Measurements from ENCODE around the gene RPL36A. TPM values are rescaled to one million over a fixed set of nuclear protein-coding genes. Genes with fewer than 3 reads are reported as not detected.

RPL36A gene
- total RNA-seq, 1 donor from 2014 or later = 185 TPM

DNA sequence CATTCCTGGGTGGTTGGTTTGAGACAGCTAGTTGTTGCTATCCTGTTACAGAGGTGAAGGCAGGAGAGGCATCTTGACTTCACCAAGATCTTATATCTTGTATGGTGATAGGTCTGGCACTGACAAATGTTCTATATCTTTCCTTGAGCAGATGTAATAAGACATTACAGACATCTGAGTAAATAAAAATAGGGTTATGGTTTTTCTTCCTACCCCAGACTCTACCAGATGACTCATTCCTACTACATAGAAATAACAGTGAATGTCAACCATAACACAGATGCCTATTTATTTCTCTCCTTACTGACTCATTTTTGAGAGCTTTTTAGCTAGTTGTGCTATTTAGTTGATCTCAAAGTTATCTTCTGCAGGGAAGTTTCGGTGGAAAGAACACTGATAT is 39.1 kb downstream of the RPL36A start:
- Histone ChIP-seq H2AFZ (ENCODE audit: low read depth, low read length) (no peak overlapping the region), H3K4me2 (ENCODE audit: low read length) (peak overlapping the region; percentile 78), H3K9me3 (ENCODE audit: insufficient read depth, low read depth, low read length) (no peaks in the 10 kb centered on the region), H3K9ac (ENCODE audit: low read length) (peak overlapping the region; percentile 46), H3K4me1 (ENCODE audit: insufficient read depth, low read length) (peaks cover 12% of the 10 kb centered on the region), H3K27me3 (ENCODE audit: insufficient read depth, low read length) (no peaks in the 10 kb centered on the region), H3K4me3 (ENCODE audit: insufficient read depth, low read depth, low read length) (no peak overlapping the region), H3K36me3 (ENCODE audit: insufficient read depth, low read length) (no peaks in the 10 kb centered on the region), H4K20me1 (ENCODE audit: insufficient read depth, low read length) (no peaks in the 10 kb centered on the region), H3K79me2 (ENCODE audit: insufficient read depth, low read length) (no peaks in the 10 kb centered on the region), H3K27ac (ENCODE audit: low read depth, low read length) (peak overlapping the region; percentile 80)
- H3K27ac Mint-ChIP-seq (ENCODE audit: unreplicated experiment) = peak overlapping the region; percentile 38
- peak; percentile 98 for FAIRE-seq
- peaks cover 11% of the 10 kb centered on the region for H3K4me1 Mint-ChIP-seq (ENCODE audit: low read depth, unreplicated experiment)
- H3K36me3 Mint-ChIP-seq (ENCODE audit: low read depth, unreplicated experiment) = peaks cover 7% of the 10 kb centered on the region
- no peaks in the 10 kb centered on the region for H3K27me3 Mint-ChIP-seq (ENCODE audit: low read depth, unreplicated experiment)
- DNase-seq (ENCODE audit: low read depth) = peak; percentile 60
- TF ChIP-seq CTCF (IDR thresholded peaks at IDR 0.05; ENCODE audit: insufficient read depth, low read depth, low read length) (no peak), EZH2 (IDR thresholded peaks at IDR 0.05; ENCODE audit: insufficient read depth, low read length) (no peak)
- H3K4me3 Mint-ChIP-seq (ENCODE audit: unreplicated experiment) = peak overlapping the region; percentile 67
- H3K9me3 Mint-ChIP-seq (ENCODE audit: unreplicated experiment) = no peaks in the 10 kb centered on the region

- TF ChIP-seq EZH2 (IDR thresholded peaks at IDR 0.05; ENCODE audit: insufficient read depth, low read length) (no peak), CTCF (IDR thresholded peaks at IDR 0.05; ENCODE audit: insufficient read depth, low read depth, low read length) (no peak)
- DNase-seq (ENCODE audit: low read depth) (peak; percentile 55), FAIRE-seq (no peak)
- Histone ChIP-seq H3K27ac (ENCODE audit: low read depth, low read length) (peak overlapping the region; percentile 80), H3K27me3 (ENCODE audit: insufficient read depth, low read length) (no peaks in the 10 kb centered on the region), H2AFZ (ENCODE audit: low read depth, low read length) (no peak overlapping the region), H3K79me2 (ENCODE audit: insufficient read depth, low read length) (no peaks in the 10 kb centered on the region), H3K4me3 (ENCODE audit: insufficient read depth, low read depth, low read length) (no peak overlapping the region), H3K4me2 (ENCODE audit: low read length) (peak overlapping the region; percentile 78), H3K9ac (ENCODE audit: low read length) (peak overlapping the region; percentile 46), H4K20me1 (ENCODE audit: insufficient read depth, low read length) (no peaks in the 10 kb centered on the region), H3K36me3 (ENCODE audit: insufficient read depth, low read length) (no peaks in the 10 kb centered on the region), H3K9me3 (ENCODE audit: insufficient read depth, low read depth, low read length) (no peaks in the 10 kb centered on the region), H3K4me1 (ENCODE audit: insufficient read depth, low read length) (peaks cover 12% of the 10 kb centered on the region)
- Mint-ChIP-seq H3K9me3 (ENCODE audit: unreplicated experiment) (no peaks in the 10 kb centered on the region), H3K27ac (ENCODE audit: unreplicated experiment) (peak overlapping the region; percentile 38), H3K4me1 (ENCODE audit: low read depth, unreplicated experiment) (peaks cover 11% of the 10 kb centered on the region), H3K27me3 (ENCODE audit: low read depth, unreplicated experiment) (no peaks in the 10 kb centered on the region), H3K4me3 (ENCODE audit: unreplicated experiment) (peak overlapping the region; percentile 54), H3K36me3 (ENCODE audit: low read depth, unreplicated experiment) (peaks cover 7% of the 10 kb centered on the region)
These were observed 39.8 kb downstream of the RPL36A start for GRCh38 chrX:101430457-101431078.

DNA sequence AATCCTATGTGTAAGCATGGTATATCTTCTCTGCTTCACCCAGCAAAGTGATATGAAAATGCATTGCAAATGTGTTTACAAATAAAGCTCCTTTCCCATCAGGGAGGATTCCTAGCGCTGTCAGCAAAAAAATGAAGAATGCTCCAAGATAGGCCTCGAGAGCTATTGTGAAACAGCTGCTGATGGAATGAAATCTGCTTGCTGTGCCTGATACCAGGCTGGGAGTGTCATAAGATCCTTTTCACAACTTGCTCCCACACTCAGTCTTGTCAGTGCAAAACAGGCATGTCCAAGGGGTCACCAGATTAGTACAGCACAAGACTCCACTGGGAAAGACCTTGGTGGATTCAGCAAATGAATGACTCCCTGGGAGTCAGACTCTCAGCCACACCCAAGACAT is 51.3 kb downstream of the RPL36A start:
- no peak overlapping the region for H3K4me2 ChIP-seq (ENCODE audit: low read length)
- H3K9me3 ChIP-seq (ENCODE audit: insufficient read depth, low read depth, low read length) = no peaks in the 10 kb centered on the region
- Mint-ChIP-seq H3K4me3 (ENCODE audit: unreplicated experiment) (no peak overlapping the region), H3K4me1 (ENCODE audit: low read depth, unreplicated experiment) (no peaks in the 10 kb centered on the region), H3K27me3 (ENCODE audit: low read depth, unreplicated experiment) (no peaks in the 10 kb centered on the region), H3K9me3 (ENCODE audit: unreplicated experiment) (no peaks in the 10 kb centered on the region), H3K27ac (ENCODE audit: unreplicated experiment) (no peak overlapping the region), H3K36me3 (ENCODE audit: low read depth, unreplicated experiment) (peaks cover 13% of the 10 kb centered on the region)
- no peak for TF ChIP-seq CTCF (IDR thresholded peaks at IDR 0.05; ENCODE audit: insufficient read depth, low read depth, low read length)
- TF ChIP-seq EZH2 (IDR thresholded peaks at IDR 0.05; ENCODE audit: insufficient read depth, low read length) = no peak
- DNase-seq (ENCODE audit: low read depth) (no peak), FAIRE-seq (no peak)
- H3K4me1 ChIP-seq (ENCODE audit: insufficient read depth, low read length) = no peaks in the 10 kb centered on the region
- H4K20me1 ChIP-seq (ENCODE audit: insufficient read depth, low read length) = no peaks in the 10 kb centered on the region
- no peaks in the 10 kb centered on the region for H3K36me3 ChIP-seq (ENCODE audit: insufficient read depth, low read length)
- no peaks in the 10 kb centered on the region for H3K79me2 ChIP-seq (ENCODE audit: insufficient read depth, low read length)
- H2AFZ ChIP-seq (ENCODE audit: low read depth, low read length) = no peak overlapping the region
- H3K27ac ChIP-seq (ENCODE audit: low read depth, low read length) = no peak overlapping the region
- no peak overlapping the region for H3K9ac ChIP-seq (ENCODE audit: low read length)
- no peak overlapping the region for H3K4me3 ChIP-seq (ENCODE audit: insufficient read depth, low read depth, low read length)
- no peaks in the 10 kb centered on the region for H3K27me3 ChIP-seq (ENCODE audit: insufficient read depth, low read length)

All from astrocyte (in vitro differentiated cells and primary cell).